Neuronal stem cell (in vitro differentiated cells): ENCODE results near the gene RBMS2.
A peak's percentile ranks its signal among the peaks of the same experiment; 100 is the strongest.

Source experiments
- DNase-seq: peaks from one replicate; pipeline ENCODE4 v3.0.0-alpha.2; 2013; ENCODE audit warnings: low spot score
- H2AFZ ChIP-seq: one replicate; pipeline ENCODE4 v1.6.1; 2013; ENCODE audit warnings: mild to moderate bottlenecking, low read length, inconsistent platforms
- H2AK5ac ChIP-seq: 2 replicates; pipeline ENCODE4 v1.6.1; 2013; ENCODE audit warnings: low read depth, mild to moderate bottlenecking, inconsistent platforms, low read length, moderate library complexity, mixed read lengths
- H2BK120ac ChIP-seq: 2 replicates; pipeline ENCODE4 v1.6.1; 2013; ENCODE audit warnings: low read depth, mild to moderate bottlenecking, inconsistent platforms, low read length, moderate library complexity, mixed read lengths
- H2BK12ac ChIP-seq: one replicate; pipeline ENCODE4 v1.6.1; 2013; ENCODE audit warnings: low read length, inconsistent platforms
- H2BK15ac ChIP-seq: 2 replicates; pipeline ENCODE4 v1.6.1; 2013; ENCODE audit warnings: mild to moderate bottlenecking, low read length, inconsistent platforms, mixed read lengths
- H2BK5ac ChIP-seq: one replicate; pipeline ENCODE4 v1.6.1; 2013; ENCODE audit warnings: inconsistent platforms, mild to moderate bottlenecking, low read length, moderate library complexity
- H3K14ac ChIP-seq: one replicate; pipeline ENCODE4 v1.6.1; 2013; ENCODE audit warnings: low read length, inconsistent platforms
- H3K18ac ChIP-seq: 2 replicates; pipeline ENCODE4 v1.6.1; 2013; ENCODE audit warnings: low read length, inconsistent platforms
- H3K23ac ChIP-seq: 2 replicates; pipeline ENCODE4 v1.6.1; 2013; ENCODE audit warnings: low read depth, mild to moderate bottlenecking, mixed read lengths, low read length, inconsistent platforms; ENCODE audit not compliant: poor library complexity
- H3K27ac ChIP-seq: replicated peaks from 3 replicates; pipeline ENCODE4 v1.5.1; 2013; ENCODE audit warnings: low read length, inconsistent platforms
- H3K27me3 ChIP-seq, 3 experiments: 2 replicates each; pipeline ENCODE4 v1.6.1; 2013; ENCODE audit warnings: low read length in 3 of 3, mild to moderate bottlenecking in 2 of 3, inconsistent platforms in 1 of 3, low read depth in 1 of 3, mixed read lengths in 1 of 3, moderate library complexity in 1 of 3; ENCODE audit not compliant: control insufficient read depth in 3 of 3, insufficient read depth in 3 of 3
- H3K36me3 ChIP-seq, 2 donors: replicated peaks in 1 of 2; 2 replicates each; pipeline ENCODE4 v1.6.1; 2013; ENCODE audit warnings: low read length in 2 of 2; ENCODE audit not compliant: control insufficient read depth in 2 of 2, insufficient read depth in 2 of 2
- H3K4ac ChIP-seq: 2 replicates; pipeline ENCODE4 v1.6.1; 2013; ENCODE audit warnings: inconsistent platforms, mild to moderate bottlenecking, low read length, moderate library complexity
- H3K4me1 ChIP-seq, 2 donors: 1 replicate in 1 of 2; 2 replicates in 1 of 2; pipeline ENCODE4 v1.6.1; 2013; ENCODE audit warnings: low read length in 2 of 2, low read depth in 1 of 2; ENCODE audit not compliant: control insufficient read depth in 2 of 2, insufficient read depth in 1 of 2
- H3K4me2 ChIP-seq: one replicate; pipeline ENCODE4 v1.6.1; 2013; ENCODE audit warnings: mild to moderate bottlenecking, low read length, inconsistent platforms; ENCODE audit not compliant: insufficient read depth, poor library complexity, severe bottlenecking
- H3K4me3 ChIP-seq, 2 donors: 2 replicates each; pipeline ENCODE4 v1.5.1; 2013; ENCODE audit warnings: low read length in 2 of 2, mild to moderate bottlenecking in 2 of 2, inconsistent platforms in 1 of 2, moderate library complexity in 1 of 2
- H3K79me1 ChIP-seq: one replicate; pipeline ENCODE4 v1.6.1; 2013; ENCODE audit warnings: low read depth, mild to moderate bottlenecking, inconsistent platforms, low read length, moderate library complexity
- H3K9ac ChIP-seq: one replicate; pipeline ENCODE4 v1.6.1; 2013; ENCODE audit warnings: mild to moderate bottlenecking, low read depth, low read length, inconsistent platforms; ENCODE audit not compliant: poor library complexity
- H3K9me3 ChIP-seq, 2 donors: replicated peaks in 1 of 2; 2 replicates each; pipeline versions ENCODE3 to v1.6.1; 2013; ENCODE audit warnings: low read length in 2 of 2, mild to moderate bottlenecking in 2 of 2, inconsistent platforms in 1 of 2, low read depth in 1 of 2, mixed read lengths in 1 of 2, moderate library complexity in 1 of 2; ENCODE audit not compliant: control insufficient read depth in 2 of 2, insufficient read depth in 1 of 2
- H4K8ac ChIP-seq: one replicate; pipeline ENCODE4 v1.6.1; 2013; ENCODE audit warnings: low read depth, mild to moderate bottlenecking, inconsistent platforms, low read length, moderate library complexity
- H4K91ac ChIP-seq: one replicate; pipeline ENCODE4 v1.6.1; 2013; ENCODE audit warnings: low read length, low read depth, mild to moderate bottlenecking, inconsistent platforms; ENCODE audit not compliant: poor library complexity
- WGBS, 2 donors: extraction: QIAGEN DNeasy Blood & Tissue Kit; methylation state at CpG; one replicate each; pipeline ENCODE4 v1.1.7; 2013; ENCODE audit warnings: missing lambda C conversion rate in 2 of 2, mixed read lengths in 1 of 2; ENCODE audit not compliant: insufficient read length in 2 of 2, insufficient replicate concordance in 1 of 2; ENCODE audit errors: extremely low coverage in 2 of 2; 5-methylcytosine and 5-hydroxymethylcytosine counted together

RBMS2 gene

DNA sequence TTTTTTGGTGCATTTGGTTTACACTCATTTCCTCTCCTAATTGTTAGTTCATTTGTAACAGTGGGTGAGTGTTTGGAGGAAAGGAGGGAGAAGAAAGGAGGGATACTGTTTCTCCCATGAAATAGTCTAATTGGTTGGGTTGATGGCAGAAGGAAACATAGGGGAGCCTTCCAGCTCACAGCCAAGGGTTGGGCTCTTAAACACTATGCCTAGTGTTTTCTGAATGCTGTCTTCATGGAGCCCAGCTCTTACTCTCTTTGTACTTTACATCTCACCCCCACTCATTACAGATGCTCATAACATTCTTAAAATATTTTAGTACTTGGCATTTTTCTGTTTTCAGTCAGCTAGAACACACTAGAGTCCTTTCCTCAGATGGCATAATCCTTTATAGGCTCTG lies 70.3 kb downstream of the RBMS2 start:
- no peaks in the 10 kb centered on the region for H3K79me1 ChIP-seq
- peak overlapping the region; percentile 30 for H3K27ac ChIP-seq
- H3K4me3 ChIP-seq, result no peak overlapping the region
- no peak overlapping the region for H3K9ac ChIP-seq
- H3K4ac ChIP-seq, result no peak overlapping the region
- H3K4me2 ChIP-seq, result no peak overlapping the region
- no peaks in the 10 kb centered on the region for H3K9me3 ChIP-seq
- H2BK12ac ChIP-seq, result no peak overlapping the region
- no peak overlapping the region for H3K18ac ChIP-seq
- H3K36me3 ChIP-seq, result peaks cover 15 to 59% of the 10 kb centered on the region in 2 donors
- H2BK15ac ChIP-seq, result no peak overlapping the region
- H4K8ac ChIP-seq, result no peak overlapping the region
- no peak overlapping the region for H2BK120ac ChIP-seq
- no peak overlapping the region for H3K14ac ChIP-seq
- no peaks in the 10 kb centered on the region for H3K27me3 ChIP-seq
- no peak overlapping the region for H2BK5ac ChIP-seq
- H2AFZ ChIP-seq, result no peak overlapping the region
- no peak overlapping the region for H3K23ac ChIP-seq
- H2AK5ac ChIP-seq, result no peak overlapping the region
- no peak for DNase-seq
- H4K91ac ChIP-seq, result no peak overlapping the region
- H3K4me1 ChIP-seq, result peaks cover 2 to 7% of the 10 kb centered on the region in 2 donors

DNA sequence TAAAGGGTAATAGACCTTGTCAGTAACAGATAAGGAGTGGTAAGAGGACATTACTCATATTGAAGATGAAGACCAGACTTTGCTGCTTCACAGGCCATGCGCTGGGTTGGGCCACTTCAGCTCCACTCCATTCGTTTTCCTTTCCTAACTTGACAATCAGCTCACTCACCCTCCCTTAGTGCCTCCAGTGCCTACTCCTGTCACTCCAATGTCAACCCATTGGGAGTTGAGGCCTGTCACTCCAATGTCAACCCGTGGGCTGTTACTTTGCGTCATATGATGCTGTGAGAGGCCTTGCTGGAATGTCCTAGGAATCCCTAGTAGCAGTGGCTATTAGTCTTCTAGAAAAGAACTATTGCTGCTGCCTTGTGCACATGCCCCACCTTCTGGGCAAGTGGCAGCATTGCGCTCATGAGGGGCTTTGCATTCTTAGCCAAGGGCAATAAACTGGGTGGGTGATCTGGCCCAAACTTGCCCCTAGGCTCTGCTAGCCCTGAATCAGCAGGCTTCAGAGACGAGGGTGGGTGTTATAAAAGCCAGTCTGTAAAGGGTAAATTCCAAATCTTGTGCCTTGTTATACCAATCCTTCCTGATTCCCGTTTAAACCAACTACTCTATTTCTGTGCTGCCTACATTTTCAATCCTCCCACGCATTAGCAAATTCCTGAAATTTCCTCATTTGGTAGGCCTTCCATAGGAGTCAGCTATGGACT lies 72.4 kb downstream of the RBMS2 start:
- H2AFZ ChIP-seq, result no peak overlapping the region
- no peak overlapping the region for H3K4me3 ChIP-seq
- no peak overlapping the region for H2BK120ac ChIP-seq
- no peak overlapping the region for H2BK15ac ChIP-seq
- no peaks in the 10 kb centered on the region for H3K9me3 ChIP-seq
- H3K23ac ChIP-seq, result no peak overlapping the region
- H3K79me1 ChIP-seq, result no peaks in the 10 kb centered on the region
- H4K91ac ChIP-seq, result no peak overlapping the region
- peaks cover 22 to 60% of the 10 kb centered on the region in 2 donors for H3K36me3 ChIP-seq
- H3K9ac ChIP-seq, result no peak overlapping the region
- no peak overlapping the region for H2AK5ac ChIP-seq
- no peak overlapping the region for H3K4ac ChIP-seq
- WGBS, 2 donors, result no CpG with 5 or more reads among the region's 8 CpGs
- no peak overlapping the region for H3K4me2 ChIP-seq
- peaks cover 2 to 7% of the 10 kb centered on the region in 2 donors for H3K4me1 ChIP-seq
- no peak overlapping the region for H2BK12ac ChIP-seq
- no peak overlapping the region for H3K14ac ChIP-seq
- H3K27ac ChIP-seq, result no peak overlapping the region
- DNase-seq, result peak; percentile 55
- no peak overlapping the region for H3K18ac ChIP-seq
- no peak overlapping the region for H4K8ac ChIP-seq
- no peak overlapping the region for H2BK5ac ChIP-seq
- no peaks in the 10 kb centered on the region for H3K27me3 ChIP-seq

DNA sequence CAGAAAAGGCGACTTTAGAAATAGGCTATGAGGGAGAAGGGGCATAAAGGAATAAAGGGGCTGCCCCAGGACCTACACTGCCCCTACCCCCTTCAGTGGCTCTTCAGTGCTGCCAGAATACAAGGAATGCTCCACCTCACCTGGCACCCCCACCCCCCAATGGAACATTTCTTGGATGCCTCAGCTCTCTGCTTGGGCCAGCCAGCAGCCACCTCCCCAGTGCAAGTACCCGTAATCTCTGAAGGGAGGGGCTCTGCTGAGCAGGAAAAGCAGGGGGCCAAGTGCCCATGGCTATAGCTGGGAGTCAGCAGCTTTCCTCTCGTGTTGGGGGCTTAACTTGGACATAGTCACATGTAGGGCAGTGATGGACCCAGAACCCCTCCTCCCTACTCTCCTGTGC lies 75.2 kb downstream of the RBMS2 start:
- Histone ChIP-seq H2BK120ac (no peak overlapping the region), H2AFZ (no peak overlapping the region), H3K4me1 (peaks cover 0 to 2% of the 10 kb centered on the region in 2 donors), H2AK5ac (no peak overlapping the region), H3K14ac (no peak overlapping the region), H3K23ac (peak overlapping the region; percentile 18), H3K4ac (no peak overlapping the region), H4K91ac (no peak overlapping the region), H3K9me3 (no peaks in the 10 kb centered on the region), H3K4me3 (no peak overlapping the region), H3K79me1 (peaks cover 2% of the 10 kb centered on the region), H3K18ac (no peak overlapping the region), H3K27me3 (no peaks in the 10 kb centered on the region), H2BK5ac (no peak overlapping the region), H3K9ac (no peak overlapping the region), H2BK12ac (no peak overlapping the region), H4K8ac (no peak overlapping the region), H3K36me3 (peaks cover 48 to 72% of the 10 kb centered on the region in 2 donors), H3K27ac (no peak overlapping the region), H2BK15ac (no peak overlapping the region), H3K4me2 (no peak overlapping the region)
- no peak for DNase-seq
- WGBS, 2 donors, result no CpG with 5 or more reads among the region's 3 CpGs

GRCh38 chr12:56599041-56599440 lies 77.4 kb downstream of the RBMS2 start:
- H3K36me3 ChIP-seq, result peaks cover 63 to 93% of the 10 kb centered on the region in 2 donors
- H3K4me2 ChIP-seq, result no peak overlapping the region
- no peak overlapping the region for H2BK5ac ChIP-seq
- H3K27ac ChIP-seq, result no peak overlapping the region
- peaks cover 2% of the 10 kb centered on the region for H3K79me1 ChIP-seq
- H2BK120ac ChIP-seq, result no peak overlapping the region
- peaks cover 0 to 2% of the 10 kb centered on the region in 2 donors for H3K4me1 ChIP-seq
- H3K4me3 ChIP-seq, result no peak overlapping the region
- WGBS, 2 donors, result no CpG with 5 or more reads among the region's 15 CpGs
- H4K8ac ChIP-seq, result no peak overlapping the region
- no peak overlapping the region for H4K91ac ChIP-seq
- H2AK5ac ChIP-seq, result no peak overlapping the region
- H3K23ac ChIP-seq, result no peak overlapping the region
- H3K18ac ChIP-seq, result no peak overlapping the region
- no peak overlapping the region for H2BK12ac ChIP-seq
- H2AFZ ChIP-seq, result no peak overlapping the region
- no peaks in the 10 kb centered on the region for H3K27me3 ChIP-seq
- no peak overlapping the region for H2BK15ac ChIP-seq
- no peaks in the 10 kb centered on the region for H3K9me3 ChIP-seq
- DNase-seq, result no peak
- H3K9ac ChIP-seq, result no peak overlapping the region
- H3K14ac ChIP-seq, result no peak overlapping the region
- no peak overlapping the region for H3K4ac ChIP-seq
